Peyer's patch (tissue), 4 donors: Measurements from ENCODE around the gene KDSR. TPM values are rescaled to one million over a fixed set of nuclear protein-coding genes. Genes with fewer than 3 reads are reported as not detected.
A peak's percentile ranks its signal among the peaks of the same experiment; 100 is the strongest.

Experiments used
- DNase-seq, 3 donors: peaks; one replicate each; pipeline ENCODE4 v3.0.0-alpha.2; 2017 to 2019
- H3K27ac ChIP-seq, 4 donors: fragments of 200-600 bp; sonication (generic); one replicate each; pipeline ENCODE4 v1.5.1; 2016 to 2019
- H3K27me3 ChIP-seq, 2 donors: fragments of 200-600 bp; sonication (generic); one replicate each; pipeline ENCODE4 v1.5.1; 2019
- H3K36me3 ChIP-seq, 3 donors: fragments of 200-600 bp; sonication (generic); one replicate each; pipeline ENCODE4 v1.5.1; 2016 to 2019
- H3K4me1 ChIP-seq, 4 donors: fragments of 200-600 bp; sonication (generic); one replicate each; pipeline ENCODE4 v1.5.1; 2016 to 2019
- H3K4me3 ChIP-seq, 4 donors: fragments of 200-600 bp; sonication (generic); 1 replicate in 3 of 4; 2 replicates in 1 of 4; pipeline ENCODE4 v1.5.1; 2016 to 2019; ENCODE audit warnings: mild to moderate bottlenecking in 1 of 4
- H3K9me3 ChIP-seq, 4 donors: fragments of 200-600 bp; sonication (generic); one replicate each; pipeline ENCODE4 v1.5.1; 2016 to 2019; ENCODE audit warnings: mild to moderate bottlenecking in 1 of 4
- CTCF ChIP-seq, 6 experiments: fragments of 450-650 bp in 4 of 6; fragments of 200-600 bp in 2 of 6; sonication (generic) in 1 of 6; IDR thresholded peaks; one replicate each; pipeline ENCODE4 v1.5.1; 2017 to 2019; ENCODE audit warnings: antibody characterized with exemption in 6 of 6, mild to moderate bottlenecking in 3 of 6, moderate library complexity in 1 of 6
- POLR2A ChIP-seq, 2 donors: fragments of 450-650 bp; IDR thresholded peaks; one replicate each; pipeline ENCODE4 v1.5.1; 2017; ENCODE audit warnings: antibody characterized with exemption in 2 of 2, mild to moderate bottlenecking in 2 of 2, moderate library complexity in 2 of 2
- total RNA-seq, 4 donors: library from RNA; depleted of rRNA; stranded (reverse); fragments of >200 nt; gene quantifications; one replicate each; pipeline ENCODE4 v1.1.0, GENCODE V29; 2016

KDSR gene
- total RNA-seq, 4 donors from 2014 or later, result 7.4 to 33.2 (median 31.6) TPM

- H3K4me3 ChIP-seq, result no peak overlapping the region
- H3K9me3 ChIP-seq, result no peaks in the 10 kb centered on the region
- peaks cover 0 to 13% (median 9%) of the 10 kb centered on the region in 4 donors for H3K4me1 ChIP-seq
- no peaks in the 10 kb centered on the region for H3K36me3 ChIP-seq
- TF ChIP-seq CTCF (IDR thresholded peaks at IDR 0.05) (no peak), POLR2A (IDR thresholded peaks at IDR 0.05) (no peak)
- no peak for DNase-seq
- no peaks in the 10 kb centered on the region for H3K27me3 ChIP-seq
- peak overlapping the region in 1 of 4 donors; percentile 73 for H3K27ac ChIP-seq
Observed at GRCh38 chr18:63293935-63294334, 73.1 kb downstream of the KDSR start.

- Histone ChIP-seq H3K27ac (peak overlapping the region in 2 of 4 donors; percentile 23 to 73), H3K9me3 (no peaks in the 10 kb centered on the region), H3K27me3 (no peaks in the 10 kb centered on the region), H3K4me3 (no peak overlapping the region), H3K36me3 (no peaks in the 10 kb centered on the region), H3K4me1 (peaks cover 0 to 10% (median 6%) of the 10 kb centered on the region in 4 donors)
- no peak for TF ChIP-seq POLR2A (IDR thresholded peaks at IDR 0.05)
- no peak for TF ChIP-seq CTCF (IDR thresholded peaks at IDR 0.05)
- DNase-seq, result peak in 2 of 3 donors; percentile 73 to 78
Observed at GRCh38 chr18:63292831-63293683, 73.9 kb downstream of the KDSR start.

- TF ChIP-seq POLR2A (IDR thresholded peaks at IDR 0.05) (no peak), CTCF (IDR thresholded peaks at IDR 0.05) (no peak)
- H3K4me3 ChIP-seq, result no peak overlapping the region
- H3K27ac ChIP-seq, result peak overlapping the region in 1 of 4 donors; percentile 73
- peaks cover 0 to 18% (median 7%) of the 10 kb centered on the region in 4 donors for H3K4me1 ChIP-seq
- no peak for DNase-seq
- no peaks in the 10 kb centered on the region for H3K36me3 ChIP-seq
- H3K27me3 ChIP-seq, result no peaks in the 10 kb centered on the region
- H3K9me3 ChIP-seq, result no peaks in the 10 kb centered on the region
Observed at GRCh38 chr18:63291278-63291677, 75.7 kb downstream of the KDSR start.

- H3K4me3 ChIP-seq, result no peak overlapping the region
- H3K36me3 ChIP-seq, result no peaks in the 10 kb centered on the region
- TF ChIP-seq POLR2A (IDR thresholded peaks at IDR 0.05) (no peak), CTCF (IDR thresholded peaks at IDR 0.05) (no peak)
- H3K4me1 ChIP-seq, result peaks cover 0 to 23% (median 7%) of the 10 kb centered on the region in 4 donors
- H3K27ac ChIP-seq, result peak overlapping the region in 3 of 4 donors; percentile 16 to 73 (median 19)
- DNase-seq, result no peak
- H3K9me3 ChIP-seq, result no peaks in the 10 kb centered on the region
- no peaks in the 10 kb centered on the region for H3K27me3 ChIP-seq
Observed at GRCh38 chr18:63290821-63291200, 76.2 kb downstream of the KDSR start.

GRCh38 chr18:63290166-63290820 lies 76.7 kb downstream of the KDSR start:
- H3K4me1 ChIP-seq, result peaks cover 0 to 23% (median 7%) of the 10 kb centered on the region in 4 donors
- peak overlapping the region; percentile 2 to 73 (median 18) for H3K27ac ChIP-seq
- DNase-seq, result no peak
- no peak for TF ChIP-seq CTCF (IDR thresholded peaks at IDR 0.05)
- no peak for TF ChIP-seq POLR2A (IDR thresholded peaks at IDR 0.05)
- no peaks in the 10 kb centered on the region for H3K27me3 ChIP-seq
- H3K9me3 ChIP-seq, result no peaks in the 10 kb centered on the region
- H3K36me3 ChIP-seq, result no peaks in the 10 kb centered on the region
- H3K4me3 ChIP-seq, result no peak overlapping the region
